PC-3 (cell line): Measurements from ENCODE around the gene LINC01488. TPM values are rescaled to one million over a fixed set of nuclear protein-coding genes. Genes with fewer than 3 reads are reported as not detected.

ENCODE experiments used
- ATAC-seq: fragments of 200-7000 bp; cut with Tn5 transposase; 2 replicates; pipeline ENCODE4 v1.9.1; 2020; ENCODE audit warnings: mild to moderate bottlenecking, moderate library complexity
- BruUV-seq: library from RNA; stranded (reverse); fragments of 400-500 nt; replicated peaks from 2 replicates; lab custom pipeline; 2021; lab: Mats Ljungman, UMichigan
- CTCF ChIA-PET: fragments of 300-600 bp; sonication (Branson Sonifier 250); formaldehyde crosslinking; loops from one replicate; lab custom pipeline; 2022; ENCODE audit warnings: antibody characterized with exemption; lab: Charles Lee
- POLR2A ChIA-PET: fragments of 300-600 bp; sonication (Branson Sonifier 250); formaldehyde crosslinking; loops from one replicate; lab custom pipeline; 2022; ENCODE audit warnings: antibody characterized with exemption; ENCODE audit not compliant: unreplicated experiment; lab: Charles Lee
- DNase-seq: peaks from one replicate; pipeline ENCODE4 v3.0.0-alpha.2; 2015
- H2AFZ ChIP-seq: fragments of 300-600 bp; sonication (generic); 2 replicates; pipeline ENCODE4 v1.6.0; 2016; ENCODE audit warnings: antibody characterized with exemption, low read length
- H3F3A ChIP-seq: fragments of 300-600 bp; sonication (generic); one replicate; pipeline ENCODE4 v1.6.0; 2017; ENCODE audit warnings: antibody characterized with exemption, low read length, control low read depth, mild to moderate bottlenecking; ENCODE audit not compliant: unreplicated experiment
- H3K27ac ChIP-seq: fragments of 300-600 bp; sonication (generic); 2 replicates; pipeline ENCODE4 v1.5.1; 2016; ENCODE audit warnings: mild to moderate bottlenecking, low read length
- H3K27me3 ChIP-seq: fragments of 300-600 bp; sonication (generic); 2 replicates; pipeline ENCODE4 v1.6.1; 2016; ENCODE audit warnings: low read length, mixed read lengths
- H3K36me3 ChIP-seq: fragments of 300-600 bp; sonication (generic); 2 replicates; pipeline ENCODE4 v1.6.1; 2016; ENCODE audit warnings: low read depth, mixed run types, low read length, mixed read lengths
- H3K4me1 ChIP-seq: fragments of 300-600 bp; sonication (generic); 2 replicates; pipeline ENCODE4 v1.5.1; 2016; ENCODE audit warnings: low read length; ENCODE audit not compliant: insufficient read depth
- H3K4me2 ChIP-seq: fragments of 300-600 bp; sonication (generic); 2 replicates; pipeline ENCODE4 v1.6.0; 2016; ENCODE audit warnings: low read length
- H3K4me3 ChIP-seq: fragments of 300-600 bp; sonication (generic); 2 replicates; pipeline ENCODE4 v1.5.1; 2016; ENCODE audit warnings: mild to moderate bottlenecking, low read length, mixed read lengths
- H3K79me2 ChIP-seq: fragments of 300-600 bp; sonication (generic); 2 replicates; pipeline ENCODE4 v1.6.1; 2017; ENCODE audit warnings: low read length, mixed read lengths
- H3K9ac ChIP-seq: fragments of 300-600 bp; sonication (generic); 2 replicates; pipeline ENCODE4 v1.6.0; 2016; ENCODE audit warnings: mild to moderate bottlenecking, low read length
- H3K9me2 ChIP-seq: fragments of 300-600 bp; sonication (generic); replicated peaks from 2 replicates; pipeline ENCODE4 v1.6.1; 2016; ENCODE audit warnings: mixed run types, low read length, mixed read lengths
- H3K9me3 ChIP-seq: fragments of 300-600 bp; sonication (generic); 2 replicates; pipeline ENCODE4 v1.6.1; 2016; ENCODE audit warnings: low read length, mixed read lengths
- H4K20me1 ChIP-seq: fragments of 300-600 bp; sonication (generic); 2 replicates; pipeline ENCODE4 v1.6.1; 2016; ENCODE audit warnings: low read length, mixed read lengths
- EZH2 ChIP-seq: fragments of 300-600 bp; sonication (generic); IDR thresholded peaks from one replicate; pipeline ENCODE4 v1.6.1; 2017; ENCODE audit warnings: antibody characterized with exemption, mild to moderate bottlenecking, low read length; ENCODE audit not compliant: unreplicated experiment
- EZH2phosphoT487 ChIP-seq: fragments of 300-600 bp; sonication (generic); IDR thresholded peaks from 2 replicates; pipeline ENCODE4 v1.6.1; 2018; ENCODE audit warnings: mild to moderate bottlenecking, antibody characterized with exemption, low read length, borderline replicate concordance
- intact Hi-C: fragments of 100-400 bp; cut with micrococcal nuclease; formaldehyde crosslinking; loops from 2 replicates; pipeline ENCODE4 v1.9.0; 2023
- total RNA-seq: library from RNA; depleted of rRNA; stranded (reverse); fragments of >200 nt; gene quantifications from 2 replicates; pipeline ENCODE4 v1.2.3, GENCODE V29; 2014
- TF ChIP-seq, protein P1 (sequence below): fragments of 300-600 bp; sonication (generic); conservative IDR thresholded peaks from 2 replicates; pipeline ENCODE4 v1.5.1; 2017; ENCODE audit warnings: antibody characterized with exemption, low read depth, mild to moderate bottlenecking, low read length

LINC01488 gene
- total RNA-seq, 1 experiment from 2014 or later = not detected

- H3K36me3 ChIP-seq = no peaks in the 10 kb centered on the region
- no peaks in the 10 kb centered on the region for H4K20me1 ChIP-seq
- DNase-seq (no peak), ATAC-seq (no peak)
- H3K27me3 ChIP-seq = no peaks in the 10 kb centered on the region
- H3F3A ChIP-seq = no peaks in the 10 kb centered on the region
- no peak overlapping the region for H3K27ac ChIP-seq
- intact Hi-C loops = no loop called here
- no peaks in the 10 kb centered on the region for H3K4me1 ChIP-seq
- H3K79me2 ChIP-seq = no peaks in the 10 kb centered on the region
- no peaks in the 10 kb centered on the region for H3K9me3 ChIP-seq
- no peak overlapping the region for H3K4me3 ChIP-seq
- POLR2A ChIA-PET = no interaction called here
- no peak overlapping the region for H3K4me2 ChIP-seq
- H3K9ac ChIP-seq = no peak overlapping the region
- no TSS peak for BruUV-seq
- TF ChIP-seq EZH2phosphoT487 (no peak), EZH2 (no peak)
- TF ChIP-seq, protein P1, sequence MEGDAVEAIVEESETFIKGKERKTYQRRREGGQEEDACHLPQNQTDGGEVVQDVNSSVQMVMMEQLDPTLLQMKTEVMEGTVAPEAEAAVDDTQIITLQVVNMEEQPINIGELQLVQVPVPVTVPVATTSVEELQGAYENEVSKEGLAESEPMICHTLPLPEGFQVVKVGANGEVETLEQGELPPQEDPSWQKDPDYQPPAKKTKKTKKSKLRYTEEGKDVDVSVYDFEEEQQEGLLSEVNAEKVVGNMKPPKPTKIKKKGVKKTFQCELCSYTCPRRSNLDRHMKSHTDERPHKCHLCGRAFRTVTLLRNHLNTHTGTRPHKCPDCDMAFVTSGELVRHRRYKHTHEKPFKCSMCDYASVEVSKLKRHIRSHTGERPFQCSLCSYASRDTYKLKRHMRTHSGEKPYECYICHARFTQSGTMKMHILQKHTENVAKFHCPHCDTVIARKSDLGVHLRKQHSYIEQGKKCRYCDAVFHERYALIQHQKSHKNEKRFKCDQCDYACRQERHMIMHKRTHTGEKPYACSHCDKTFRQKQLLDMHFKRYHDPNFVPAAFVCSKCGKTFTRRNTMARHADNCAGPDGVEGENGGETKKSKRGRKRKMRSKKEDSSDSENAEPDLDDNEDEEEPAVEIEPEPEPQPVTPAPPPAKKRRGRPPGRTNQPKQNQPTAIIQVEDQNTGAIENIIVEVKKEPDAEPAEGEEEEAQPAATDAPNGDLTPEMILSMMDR = no peak
- no peak overlapping the region for H2AFZ ChIP-seq
- H3K9me2 ChIP-seq = no peaks in the 10 kb centered on the region
- CTCF ChIA-PET = no interaction called here
Observed at GRCh38 chr11:69468221-69468620, 13.2 kb upstream of the LINC01488 start.

- DNase-seq (no peak), ATAC-seq (no peak)
- H3K9me3 ChIP-seq = no peaks in the 10 kb centered on the region
- POLR2A ChIA-PET = no interaction called here
- no peaks in the 10 kb centered on the region for H3K36me3 ChIP-seq
- CTCF ChIA-PET = no interaction called here
- no peak overlapping the region for H3K4me2 ChIP-seq
- H3K79me2 ChIP-seq = no peaks in the 10 kb centered on the region
- TF ChIP-seq, protein P1 = no peak
- no peak for TF ChIP-seq EZH2phosphoT487
- no peak for TF ChIP-seq EZH2
- H2AFZ ChIP-seq = no peak overlapping the region
- no peaks in the 10 kb centered on the region for H4K20me1 ChIP-seq
- H3K9me2 ChIP-seq = no peaks in the 10 kb centered on the region
- intact Hi-C loops = no loop called here
- no peak overlapping the region for H3K4me3 ChIP-seq
- H3K4me1 ChIP-seq = no peaks in the 10 kb centered on the region
- H3K27me3 ChIP-seq = no peaks in the 10 kb centered on the region
- H3K9ac ChIP-seq = no peak overlapping the region
- H3K27ac ChIP-seq = no peak overlapping the region
- no TSS peak for BruUV-seq
- no peaks in the 10 kb centered on the region for H3F3A ChIP-seq
Observed at GRCh38 chr11:69468911-69469885, 12.3 kb upstream of the LINC01488 start.

GRCh38 chr11:69470301-69470700 lies 11.2 kb upstream of the LINC01488 start:
- no peak overlapping the region for H3K4me2 ChIP-seq
- no peak overlapping the region for H3K9ac ChIP-seq
- H4K20me1 ChIP-seq = no peaks in the 10 kb centered on the region
- H3K79me2 ChIP-seq = no peaks in the 10 kb centered on the region
- ChIA-PET POLR2A (no interaction called here), CTCF (no interaction called here)
- TF ChIP-seq EZH2 = no peak
- TF ChIP-seq, protein P1 = no peak
- TF ChIP-seq EZH2phosphoT487 = no peak
- intact Hi-C loops = no loop called here
- H3K4me1 ChIP-seq = no peaks in the 10 kb centered on the region
- ATAC-seq = no peak
- no peaks in the 10 kb centered on the region for H3K9me2 ChIP-seq
- DNase-seq = no peak
- H3F3A ChIP-seq = no peaks in the 10 kb centered on the region
- H3K9me3 ChIP-seq = no peaks in the 10 kb centered on the region
- H3K27ac ChIP-seq = no peak overlapping the region
- H3K36me3 ChIP-seq = no peaks in the 10 kb centered on the region
- BruUV-seq = no TSS peak
- no peaks in the 10 kb centered on the region for H3K27me3 ChIP-seq
- H3K4me3 ChIP-seq = no peak overlapping the region
- no peak overlapping the region for H2AFZ ChIP-seq
